Neural progenitor cell (in vitro differentiated cells): ENCODE measurements around the gene MAGI2.

ENCODE experiments used
- EZH2 ChIP-seq: fragments of 200-600 bp; sonication (generic); IDR thresholded peaks from 2 replicates; pipeline ENCODE4 v1.6.1; 2017; ENCODE audit warnings: antibody characterized with exemption, mild to moderate bottlenecking, moderate library complexity
- EZH2phosphoT487 ChIP-seq: fragments of 200-600 bp; sonication (generic); IDR thresholded peaks from 2 replicates; pipeline ENCODE4 v1.6.1; 2017; ENCODE audit warnings: antibody characterized with exemption
- TF ChIP-seq, protein P1 (sequence below): fragments of 200-600 bp; sonication (generic); IDR thresholded peaks from 2 replicates; pipeline ENCODE4 v1.5.1; 2017; ENCODE audit warnings: antibody characterized with exemption, mild to moderate bottlenecking

- TF ChIP-seq, protein P1, sequence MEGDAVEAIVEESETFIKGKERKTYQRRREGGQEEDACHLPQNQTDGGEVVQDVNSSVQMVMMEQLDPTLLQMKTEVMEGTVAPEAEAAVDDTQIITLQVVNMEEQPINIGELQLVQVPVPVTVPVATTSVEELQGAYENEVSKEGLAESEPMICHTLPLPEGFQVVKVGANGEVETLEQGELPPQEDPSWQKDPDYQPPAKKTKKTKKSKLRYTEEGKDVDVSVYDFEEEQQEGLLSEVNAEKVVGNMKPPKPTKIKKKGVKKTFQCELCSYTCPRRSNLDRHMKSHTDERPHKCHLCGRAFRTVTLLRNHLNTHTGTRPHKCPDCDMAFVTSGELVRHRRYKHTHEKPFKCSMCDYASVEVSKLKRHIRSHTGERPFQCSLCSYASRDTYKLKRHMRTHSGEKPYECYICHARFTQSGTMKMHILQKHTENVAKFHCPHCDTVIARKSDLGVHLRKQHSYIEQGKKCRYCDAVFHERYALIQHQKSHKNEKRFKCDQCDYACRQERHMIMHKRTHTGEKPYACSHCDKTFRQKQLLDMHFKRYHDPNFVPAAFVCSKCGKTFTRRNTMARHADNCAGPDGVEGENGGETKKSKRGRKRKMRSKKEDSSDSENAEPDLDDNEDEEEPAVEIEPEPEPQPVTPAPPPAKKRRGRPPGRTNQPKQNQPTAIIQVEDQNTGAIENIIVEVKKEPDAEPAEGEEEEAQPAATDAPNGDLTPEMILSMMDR = no peak
- TF ChIP-seq EZH2phosphoT487 (no peak), EZH2 (no peak)
Observed at GRCh38 chr7:78983483-78983882, 470.0 kb downstream of the MAGI2 start.
